Neural crest cell (in vitro differentiated cells): ENCODE measurements around the gene RASAL3. TPM values are rescaled to one million over a fixed set of nuclear protein-coding genes. Genes with fewer than 3 reads are reported as not detected.

Experiments
- DNase-seq: peaks from one replicate; pipeline ENCODE4 v3.0.0; 2021; ENCODE audit warnings: low read depth, mixed read lengths, low spot score
- H3K27ac Mint-ChIP-seq: one replicate; pipeline ENCODE4 v1.8.0; 2021; ENCODE audit warnings: mild to moderate bottlenecking, mixed read lengths; ENCODE audit not compliant: unreplicated experiment
- H3K27me3 Mint-ChIP-seq: 2 replicates; pipeline ENCODE4 v1.8.0; 2021; ENCODE audit warnings: low read depth, mild to moderate bottlenecking, mixed read lengths
- H3K36me3 Mint-ChIP-seq: 2 replicates; pipeline ENCODE4 v1.8.0; 2021; ENCODE audit warnings: low read depth, mild to moderate bottlenecking, mixed read lengths
- H3K4me1 Mint-ChIP-seq: 2 replicates; pipeline ENCODE4 v1.8.0; 2021; ENCODE audit warnings: mixed read lengths
- H3K4me3 Mint-ChIP-seq: one replicate; pipeline ENCODE4 v1.8.0; 2021; ENCODE audit warnings: mild to moderate bottlenecking, mixed read lengths
- H3K9me3 Mint-ChIP-seq: 2 replicates; pipeline ENCODE4 v1.8.0; 2021; ENCODE audit warnings: mixed read lengths
- total RNA-seq: library from RNA; stranded (reverse); gene quantifications from 2 replicates; pipeline ENCODE4 v1.2.1, GENCODE V29; 2021
- TF ChIP-seq, protein P1 (sequence below): fragments of 200-600 bp; sonication (generic); conservative IDR thresholded peaks from 2 replicates; pipeline ENCODE4 v1.5.0; 2021; ENCODE audit warnings: antibody characterized with exemption, mild to moderate bottlenecking

The RASAL3 gene
- total RNA-seq, 1 donor from 2014 or later, result not detected

DNA sequence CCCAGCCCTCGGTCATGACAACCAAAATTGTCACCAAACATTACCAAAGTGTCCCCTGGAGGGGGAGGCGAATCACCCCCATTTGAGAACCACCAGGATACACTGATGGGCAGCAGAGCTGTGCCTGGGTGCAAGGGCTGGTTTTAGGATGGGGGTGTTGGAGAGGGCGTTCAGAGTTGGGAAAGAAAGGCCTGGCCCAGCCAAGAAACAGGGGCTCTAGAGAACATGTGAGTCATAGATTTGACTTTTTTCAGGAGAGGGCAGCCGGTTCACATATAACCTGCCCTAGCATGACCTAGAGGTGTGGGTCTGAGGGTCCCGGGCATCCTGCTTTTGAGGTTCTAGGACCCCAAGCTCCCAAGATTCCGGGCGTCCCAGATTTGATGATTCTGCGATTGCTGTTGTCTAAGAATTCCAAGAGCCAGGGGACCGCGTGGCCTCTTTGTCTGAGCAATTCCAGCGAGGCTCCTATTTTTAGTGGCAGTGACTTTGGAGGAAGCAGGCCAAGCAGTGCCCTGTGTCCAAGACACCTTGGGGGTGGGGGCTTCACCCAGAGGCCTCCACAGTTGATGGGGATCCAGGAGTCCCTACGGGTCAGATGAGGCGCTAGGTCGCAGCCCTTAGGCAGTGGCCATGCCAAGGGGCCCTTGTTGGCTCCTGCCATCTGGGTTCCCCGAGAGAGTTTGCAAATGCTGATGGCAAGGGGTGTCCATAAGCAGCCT, 19.7 kb downstream of the RASAL3 start:
- peaks cover 3% of the 10 kb centered on the region for H3K36me3 Mint-ChIP-seq
- TF ChIP-seq, protein P1, sequence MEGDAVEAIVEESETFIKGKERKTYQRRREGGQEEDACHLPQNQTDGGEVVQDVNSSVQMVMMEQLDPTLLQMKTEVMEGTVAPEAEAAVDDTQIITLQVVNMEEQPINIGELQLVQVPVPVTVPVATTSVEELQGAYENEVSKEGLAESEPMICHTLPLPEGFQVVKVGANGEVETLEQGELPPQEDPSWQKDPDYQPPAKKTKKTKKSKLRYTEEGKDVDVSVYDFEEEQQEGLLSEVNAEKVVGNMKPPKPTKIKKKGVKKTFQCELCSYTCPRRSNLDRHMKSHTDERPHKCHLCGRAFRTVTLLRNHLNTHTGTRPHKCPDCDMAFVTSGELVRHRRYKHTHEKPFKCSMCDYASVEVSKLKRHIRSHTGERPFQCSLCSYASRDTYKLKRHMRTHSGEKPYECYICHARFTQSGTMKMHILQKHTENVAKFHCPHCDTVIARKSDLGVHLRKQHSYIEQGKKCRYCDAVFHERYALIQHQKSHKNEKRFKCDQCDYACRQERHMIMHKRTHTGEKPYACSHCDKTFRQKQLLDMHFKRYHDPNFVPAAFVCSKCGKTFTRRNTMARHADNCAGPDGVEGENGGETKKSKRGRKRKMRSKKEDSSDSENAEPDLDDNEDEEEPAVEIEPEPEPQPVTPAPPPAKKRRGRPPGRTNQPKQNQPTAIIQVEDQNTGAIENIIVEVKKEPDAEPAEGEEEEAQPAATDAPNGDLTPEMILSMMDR, result no peak
- no peaks in the 10 kb centered on the region for H3K27me3 Mint-ChIP-seq
- H3K9me3 Mint-ChIP-seq, result no peaks in the 10 kb centered on the region
- peaks cover 7% of the 10 kb centered on the region for H3K4me1 Mint-ChIP-seq
- no peak overlapping the region for H3K4me3 Mint-ChIP-seq
- H3K27ac Mint-ChIP-seq, result no peak overlapping the region
- DNase-seq, result no peak

DNA sequence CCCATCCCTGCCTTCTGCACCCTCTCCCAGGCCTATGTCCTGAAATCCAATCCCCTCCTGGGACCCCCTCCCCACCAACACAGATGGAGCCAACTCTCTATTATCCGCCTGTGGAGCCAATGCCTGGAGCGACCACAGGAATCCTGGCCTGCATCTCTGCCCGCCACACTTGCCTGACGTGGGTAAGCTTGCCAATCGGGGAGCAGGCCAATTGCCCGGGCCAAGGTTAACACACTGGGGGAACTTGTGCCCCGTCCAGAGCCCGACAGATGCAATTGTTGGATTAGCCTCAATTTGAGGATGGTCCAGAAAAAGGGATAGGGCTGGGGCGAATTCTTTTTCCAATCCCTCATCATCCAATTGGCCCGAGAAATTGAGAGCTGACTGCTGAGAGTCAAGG, 20.5 kb downstream of the RASAL3 start:
- TF ChIP-seq, protein P1, result no peak
- H3K4me1 Mint-ChIP-seq, result peaks cover 10% of the 10 kb centered on the region
- peaks cover 3% of the 10 kb centered on the region for H3K36me3 Mint-ChIP-seq
- no peaks in the 10 kb centered on the region for H3K9me3 Mint-ChIP-seq
- H3K27ac Mint-ChIP-seq, result no peak overlapping the region
- H3K27me3 Mint-ChIP-seq, result no peaks in the 10 kb centered on the region
- no peak for DNase-seq
- H3K4me3 Mint-ChIP-seq, result no peak overlapping the region

- peaks cover 5% of the 10 kb centered on the region for H3K4me1 Mint-ChIP-seq
- H3K9me3 Mint-ChIP-seq, result no peaks in the 10 kb centered on the region
- no peaks in the 10 kb centered on the region for H3K27me3 Mint-ChIP-seq
- DNase-seq, result no peak
- TF ChIP-seq, protein P1, result no peak
- H3K36me3 Mint-ChIP-seq, result peaks cover 3% of the 10 kb centered on the region
- H3K4me3 Mint-ChIP-seq, result no peak overlapping the region
- H3K27ac Mint-ChIP-seq, result no peak overlapping the region
Observed at GRCh38 chr19:15443325-15443724, 21.0 kb downstream of the RASAL3 start.

DNA sequence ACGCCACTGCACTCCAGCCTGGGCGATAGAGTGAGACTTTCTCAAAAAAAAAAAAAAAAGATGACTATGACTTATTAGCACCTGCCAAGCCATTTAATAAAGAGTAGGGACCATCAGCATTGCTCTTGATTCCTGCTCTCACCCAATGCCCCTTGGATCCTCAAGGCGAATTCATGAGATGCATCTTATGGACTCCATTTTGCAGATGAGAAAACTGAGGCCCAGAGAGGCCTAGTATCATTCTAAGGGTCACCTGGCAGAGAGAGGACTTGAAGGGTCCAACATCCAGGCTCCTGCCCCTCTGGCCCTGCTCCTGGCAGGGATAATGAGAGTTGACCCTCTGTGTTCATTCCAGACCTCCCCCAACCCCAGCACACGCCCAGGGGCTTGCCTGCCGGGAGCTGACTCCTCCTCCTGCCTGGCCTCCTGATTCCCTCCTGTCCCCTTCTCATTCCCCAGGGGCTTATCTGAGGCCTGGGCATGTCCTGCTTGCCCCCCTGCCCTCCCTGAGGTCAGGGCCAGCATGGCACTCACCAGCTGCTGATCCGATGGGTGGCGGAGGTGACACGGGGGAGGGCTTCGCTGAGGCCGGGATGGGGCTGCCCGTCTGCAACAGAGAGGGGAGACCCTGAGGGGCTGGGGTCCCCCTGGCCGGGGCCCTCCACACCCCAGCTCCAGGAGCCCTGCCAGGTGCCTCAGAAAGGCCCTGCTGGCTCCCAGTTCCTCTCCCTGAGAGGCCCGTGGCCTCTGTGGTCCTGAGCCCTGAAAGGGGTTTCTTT, 22.0 kb downstream of the RASAL3 start:
- Mint-ChIP-seq H3K36me3 (peaks cover 1% of the 10 kb centered on the region), H3K27ac (no peak overlapping the region), H3K4me1 (peaks cover 4% of the 10 kb centered on the region), H3K9me3 (no peaks in the 10 kb centered on the region), H3K27me3 (no peaks in the 10 kb centered on the region), H3K4me3 (no peak overlapping the region)
- TF ChIP-seq, protein P1, result no peak
- DNase-seq, result no peak

GRCh38 chr19:15441317-15441716, 23.0 kb downstream of the RASAL3 start:
- Mint-ChIP-seq H3K4me3 (no peak overlapping the region), H3K27ac (no peak overlapping the region)
- no peak for DNase-seq

More at GRCh38 chr19:15441317-15441716, 23.0 kb downstream of the RASAL3 start:
- Mint-ChIP-seq H3K4me1 (peaks cover 4% of the 10 kb centered on the region), H3K27me3 (no peaks in the 10 kb centered on the region), H3K36me3 (no peaks in the 10 kb centered on the region), H3K9me3 (no peaks in the 10 kb centered on the region)
- TF ChIP-seq, protein P1, result no peak
